Subcutaneous abdominal adipose tissue (tissue), 5 donors: ENCODE measurements around the gene SMARCB1.
A peak's percentile ranks its signal among the peaks of the same experiment; 100 is the strongest.

Experiments used
- H3K27ac ChIP-seq: one replicate; pipeline ENCODE4 v1.7.0; 2013; ENCODE audit warnings: low read depth, mild to moderate bottlenecking, inconsistent platforms, low read length, moderate library complexity
- H3K27me3 ChIP-seq, 5 donors: one replicate each; pipeline ENCODE4 v1.7.0; 2013; ENCODE audit warnings: low read length in 5 of 5, inconsistent platforms in 1 of 5; ENCODE audit not compliant: control insufficient read depth in 5 of 5, insufficient read depth in 4 of 5
- H3K36me3 ChIP-seq, 5 donors: one replicate each; pipeline ENCODE4 v1.7.0; 2013; ENCODE audit warnings: low read length in 5 of 5; ENCODE audit not compliant: control insufficient read depth in 5 of 5, insufficient read depth in 5 of 5
- H3K4me1 ChIP-seq, 5 donors: one replicate each; pipeline ENCODE4 v1.7.0; 2013; ENCODE audit warnings: low read length in 5 of 5, mild to moderate bottlenecking in 3 of 5, moderate library complexity in 1 of 5; ENCODE audit not compliant: control insufficient read depth in 5 of 5, insufficient read depth in 5 of 5
- H3K4me3 ChIP-seq, 5 donors: one replicate each; pipeline ENCODE4 v1.7.0; 2013; ENCODE audit warnings: low read length in 5 of 5, low read depth in 1 of 5
- H3K9ac ChIP-seq, 5 donors: one replicate each; pipeline ENCODE4 v1.7.0; 2013; ENCODE audit warnings: low read length in 5 of 5, mild to moderate bottlenecking in 4 of 5, moderate library complexity in 3 of 5
- H3K9me3 ChIP-seq, 5 donors: one replicate each; pipeline ENCODE4 v1.7.0; 2013; ENCODE audit warnings: low read length in 5 of 5; ENCODE audit not compliant: control insufficient read depth in 5 of 5
- donor health status: healthy.
- donor health status: healthy.
- donor health status: healthy.
- donor health status: healthy.
- donor health status: healthy.

The SMARCB1 gene

GRCh38 chr22:23827351-23827995 is 40.7 kb downstream of the SMARCB1 start:
- H3K9me3 ChIP-seq, result no peaks in the 10 kb centered on the region
- H3K4me1 ChIP-seq, result peaks cover 11 to 46% (median 38%) of the 10 kb centered on the region in 5 donors
- H3K27me3 ChIP-seq, result no peaks in the 10 kb centered on the region
- no peak overlapping the region for H3K9ac ChIP-seq
- no peak overlapping the region for H3K27ac ChIP-seq
- H3K36me3 ChIP-seq, result peaks cover 0 to 78% (median 63%) of the 10 kb centered on the region in 5 donors
- no peak overlapping the region for H3K4me3 ChIP-seq

- no peak overlapping the region for H3K4me3 ChIP-seq
- no peaks in the 10 kb centered on the region for H3K9me3 ChIP-seq
- peak overlapping the region; percentile 6 for H3K27ac ChIP-seq
- no peaks in the 10 kb centered on the region for H3K27me3 ChIP-seq
- H3K9ac ChIP-seq, result peak overlapping the region in 2 of 5 donors; percentile 28 to 52
- H3K4me1 ChIP-seq, result peaks cover 11 to 36% (median 27%) of the 10 kb centered on the region in 5 donors
- H3K36me3 ChIP-seq, result peaks cover 0 to 80% (median 64%) of the 10 kb centered on the region in 5 donors
Measured at GRCh38 chr22:23828800-23829680, 42.3 kb downstream of the SMARCB1 start.

DNA sequence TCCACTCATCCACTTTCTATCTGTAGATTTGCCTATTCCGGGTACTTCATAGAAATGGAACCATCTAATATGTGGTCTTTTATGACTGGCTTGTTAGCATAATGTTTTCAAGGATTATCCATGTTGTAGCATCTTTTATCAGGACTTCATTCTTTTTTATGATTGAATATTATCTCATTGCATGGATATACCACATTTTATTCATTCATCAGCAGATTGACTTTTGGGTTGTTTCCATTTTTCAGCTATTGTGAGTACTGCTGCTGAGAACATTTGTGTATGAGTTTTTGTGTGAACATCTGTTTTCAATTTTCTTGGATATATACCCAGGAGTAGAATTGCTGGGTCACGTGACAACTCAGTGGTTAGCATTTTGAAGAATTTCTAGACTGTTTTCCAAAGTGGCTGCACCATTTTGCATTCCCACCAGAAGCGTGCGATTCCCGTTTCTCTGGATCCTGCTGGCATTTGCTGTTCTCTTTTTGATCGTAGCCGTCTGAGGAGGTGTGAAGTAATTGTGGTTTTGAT is 43.1 kb downstream of the SMARCB1 start:
- Histone ChIP-seq H3K36me3 (peaks cover 0 to 79% (median 61%) of the 10 kb centered on the region in 5 donors), H3K27ac (no peak overlapping the region), H3K4me1 (peaks cover 11 to 40% (median 31%) of the 10 kb centered on the region in 5 donors), H3K27me3 (no peaks in the 10 kb centered on the region), H3K9me3 (no peaks in the 10 kb centered on the region), H3K9ac (no peak overlapping the region), H3K4me3 (no peak overlapping the region)

DNA sequence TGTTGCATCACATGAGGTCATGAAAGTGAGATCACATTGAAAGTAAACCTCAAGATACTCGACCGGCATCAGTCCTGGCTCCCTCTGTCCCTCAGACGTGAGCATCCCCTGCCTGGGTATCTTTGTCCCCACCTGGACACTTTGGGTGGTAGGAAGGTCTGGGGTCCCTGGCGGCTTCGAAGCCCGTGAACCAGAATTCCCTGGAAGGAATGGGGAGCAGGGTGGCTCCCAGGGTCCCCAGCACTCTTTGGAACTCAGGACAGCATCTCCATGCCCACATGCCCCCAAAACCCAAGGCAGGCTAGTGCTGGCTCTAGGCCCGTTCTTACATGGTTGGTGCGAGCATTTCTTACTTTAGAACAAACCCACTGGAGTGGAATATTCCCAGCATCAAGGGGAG is 44.5 kb downstream of the SMARCB1 start:
- Histone ChIP-seq H3K9me3 (no peaks in the 10 kb centered on the region), H3K27me3 (no peaks in the 10 kb centered on the region), H3K4me3 (no peak overlapping the region), H3K27ac (no peak overlapping the region), H3K36me3 (peaks cover 0 to 79% (median 62%) of the 10 kb centered on the region in 5 donors), H3K9ac (no peak overlapping the region), H3K4me1 (peaks cover 13 to 53% (median 44%) of the 10 kb centered on the region in 5 donors)

DNA sequence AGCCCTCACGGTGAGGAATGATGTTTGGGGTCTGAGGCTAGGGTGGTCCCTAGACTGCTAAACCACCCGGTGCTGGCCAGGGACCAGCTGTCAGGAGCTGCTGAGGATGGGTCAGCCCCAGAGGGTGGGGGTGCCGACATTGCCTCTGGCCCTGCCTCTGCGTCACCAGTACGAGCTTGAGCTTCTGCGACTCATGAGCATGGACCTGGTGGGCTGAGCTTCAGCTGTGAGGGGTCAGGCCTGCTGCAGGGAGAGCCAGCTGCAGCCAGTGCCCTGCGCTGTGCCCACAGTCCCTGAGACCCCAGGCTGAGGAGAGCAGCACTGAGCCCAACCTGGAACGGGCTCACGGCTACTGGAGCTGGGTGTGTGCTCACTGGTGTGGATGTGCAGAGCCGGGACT is 45.0 kb downstream of the SMARCB1 start:
- no peak overlapping the region for H3K27ac ChIP-seq
- no peaks in the 10 kb centered on the region for H3K27me3 ChIP-seq
- no peaks in the 10 kb centered on the region for H3K9me3 ChIP-seq
- H3K4me1 ChIP-seq, result peaks cover 10 to 50% (median 40%) of the 10 kb centered on the region in 5 donors
- peaks cover 0 to 77% (median 56%) of the 10 kb centered on the region in 5 donors for H3K36me3 ChIP-seq
- H3K4me3 ChIP-seq, result no peak overlapping the region
- no peak overlapping the region for H3K9ac ChIP-seq

DNA sequence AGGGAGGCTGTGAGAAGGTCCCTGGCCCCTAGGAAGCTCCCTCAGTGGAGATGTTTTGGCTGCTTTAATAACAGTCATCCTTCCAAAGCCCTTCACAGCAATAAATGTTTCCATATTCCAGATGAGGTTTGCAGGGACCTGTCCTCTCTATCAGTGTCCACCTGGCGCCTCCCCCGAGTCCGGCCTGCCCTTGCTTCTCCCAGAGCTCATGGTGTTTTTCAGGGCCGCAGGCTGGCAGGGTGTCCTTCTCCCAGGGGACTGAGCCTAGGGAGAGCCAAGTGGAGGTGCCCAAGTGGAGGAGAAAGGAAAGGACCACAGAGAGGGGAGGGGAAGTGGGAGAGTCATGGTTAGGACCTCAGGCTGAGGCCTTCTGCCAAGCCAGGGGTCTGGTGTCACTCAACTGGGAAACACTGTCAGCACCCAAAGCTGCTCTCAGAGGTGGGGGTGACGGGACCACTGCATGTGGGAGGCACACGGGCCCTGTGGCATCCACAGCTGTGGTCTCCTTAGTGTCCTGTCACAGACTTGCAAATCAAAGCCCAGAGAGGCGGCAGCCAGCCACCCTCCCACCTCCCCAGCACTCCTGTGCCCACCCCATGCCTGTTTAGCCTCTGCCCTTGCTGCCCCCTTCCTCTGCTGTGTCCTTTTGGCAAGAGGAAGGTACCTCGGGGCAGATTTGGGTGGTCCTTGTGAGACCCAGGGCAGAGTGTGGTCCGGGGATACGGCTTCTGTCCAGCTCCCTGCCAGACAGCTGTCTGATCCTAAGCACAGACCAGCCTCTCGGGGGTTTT is 45.7 kb downstream of the SMARCB1 start:
- Histone ChIP-seq H3K9me3 (no peaks in the 10 kb centered on the region), H3K4me1 (peaks cover 10 to 44% (median 34%) of the 10 kb centered on the region in 5 donors), H3K27me3 (no peaks in the 10 kb centered on the region), H3K36me3 (peaks cover 0 to 71% (median 50%) of the 10 kb centered on the region in 5 donors), H3K27ac (no peak overlapping the region), H3K9ac (no peak overlapping the region), H3K4me3 (no peak overlapping the region)

- no peaks in the 10 kb centered on the region for H3K27me3 ChIP-seq
- H3K9me3 ChIP-seq, result no peaks in the 10 kb centered on the region
- peaks cover 10 to 39% (median 34%) of the 10 kb centered on the region in 5 donors for H3K4me1 ChIP-seq
- no peak overlapping the region for H3K27ac ChIP-seq
- H3K4me3 ChIP-seq, result no peak overlapping the region
- H3K36me3 ChIP-seq, result peaks cover 0 to 66% (median 46%) of the 10 kb centered on the region in 5 donors
- no peak overlapping the region for H3K9ac ChIP-seq
Measured at GRCh38 chr22:23833017-23833751, 46.4 kb downstream of the SMARCB1 start.

- no peak overlapping the region for H3K4me3 ChIP-seq
- peaks cover 6 to 39% (median 34%) of the 10 kb centered on the region in 5 donors for H3K4me1 ChIP-seq
- H3K9me3 ChIP-seq, result no peaks in the 10 kb centered on the region
- H3K36me3 ChIP-seq, result peaks cover 0 to 60% (median 41%) of the 10 kb centered on the region in 5 donors
- H3K27me3 ChIP-seq, result no peaks in the 10 kb centered on the region
- H3K27ac ChIP-seq, result no peak overlapping the region
- no peak overlapping the region for H3K9ac ChIP-seq
Measured at GRCh38 chr22:23833911-23834317, 47.1 kb downstream of the SMARCB1 start.

- Histone ChIP-seq H3K9ac (peak overlapping the region in 2 of 5 donors; percentile 16 to 35), H3K4me1 (peaks cover 2 to 38% (median 34%) of the 10 kb centered on the region in 5 donors), H3K9me3 (no peaks in the 10 kb centered on the region), H3K27me3 (no peaks in the 10 kb centered on the region), H3K4me3 (no peak overlapping the region), H3K36me3 (peaks cover 0 to 55% (median 38%) of the 10 kb centered on the region in 5 donors), H3K27ac (no peak overlapping the region)
Measured at GRCh38 chr22:23834406-23834792, 47.6 kb downstream of the SMARCB1 start.
